H1 (cell line): ENCODE data around the gene MYH13. TPM values are rescaled to one million over a fixed set of nuclear protein-coding genes. Genes with fewer than 3 reads are reported as not detected.

Source experiments
- CHD2 ChIP-seq: IDR thresholded peaks from 2 replicates; pipeline ENCODE4 v1.6.1; 2012; ENCODE audit warnings: low read length, improper control_type of control experiment
- KDM4A ChIP-seq: IDR thresholded peaks from one replicate; pipeline ENCODE4 v1.7.1; 2012; ENCODE audit warnings: low read depth, mild to moderate bottlenecking, moderate library complexity, low read length, inconsistent platforms; ENCODE audit not compliant: severe bottlenecking
- SIX5 ChIP-seq: IDR thresholded peaks from 2 replicates; pipeline ENCODE4 v1.6.1; 2011; ENCODE audit warnings: mild to moderate bottlenecking, low read depth, low read length
- ZNF274 ChIP-seq: IDR thresholded peaks from 2 replicates; pipeline ENCODE4 v1.7.0; 2012; ENCODE audit warnings: low read length, borderline replicate concordance; ENCODE audit errors: extremely low read depth
- polyA plus RNA-seq, 7 experiments: library from polyadenylated mRNA; depleted of rRNA in 3 of 7; stranded (reverse) in 5 of 7; unstranded in 2 of 7; fragments of >200 nt in 5 of 7; fragments of 200-250 nt in 2 of 7; gene quantifications; 1 replicate in 5 of 7; 2 replicates in 1 of 7; 4 replicates in 1 of 7; pipeline versions ENCODE4 v1.2.1 to v1.2.3, GENCODE V29; 2011 to 2013; ENCODE audit warnings: missing spikeins in 2 of 7, mixed read lengths in 2 of 7
- total RNA-seq: library from RNA; stranded (reverse); fragmentation: NEBNext Ultra II Directional; extraction: Animal tissue kit (Norgen Biotek cat#: 25700); gene quantifications from 2 replicates; pipeline ENCODE4 v1.2.1, GENCODE V29; 2021

The MYH13 gene
- total and polyA plus RNA-seq, 2 of the 8 experiments (the other 6 are each of a cell fraction or from before 2014, with no cell fraction given): not detected

DNA sequence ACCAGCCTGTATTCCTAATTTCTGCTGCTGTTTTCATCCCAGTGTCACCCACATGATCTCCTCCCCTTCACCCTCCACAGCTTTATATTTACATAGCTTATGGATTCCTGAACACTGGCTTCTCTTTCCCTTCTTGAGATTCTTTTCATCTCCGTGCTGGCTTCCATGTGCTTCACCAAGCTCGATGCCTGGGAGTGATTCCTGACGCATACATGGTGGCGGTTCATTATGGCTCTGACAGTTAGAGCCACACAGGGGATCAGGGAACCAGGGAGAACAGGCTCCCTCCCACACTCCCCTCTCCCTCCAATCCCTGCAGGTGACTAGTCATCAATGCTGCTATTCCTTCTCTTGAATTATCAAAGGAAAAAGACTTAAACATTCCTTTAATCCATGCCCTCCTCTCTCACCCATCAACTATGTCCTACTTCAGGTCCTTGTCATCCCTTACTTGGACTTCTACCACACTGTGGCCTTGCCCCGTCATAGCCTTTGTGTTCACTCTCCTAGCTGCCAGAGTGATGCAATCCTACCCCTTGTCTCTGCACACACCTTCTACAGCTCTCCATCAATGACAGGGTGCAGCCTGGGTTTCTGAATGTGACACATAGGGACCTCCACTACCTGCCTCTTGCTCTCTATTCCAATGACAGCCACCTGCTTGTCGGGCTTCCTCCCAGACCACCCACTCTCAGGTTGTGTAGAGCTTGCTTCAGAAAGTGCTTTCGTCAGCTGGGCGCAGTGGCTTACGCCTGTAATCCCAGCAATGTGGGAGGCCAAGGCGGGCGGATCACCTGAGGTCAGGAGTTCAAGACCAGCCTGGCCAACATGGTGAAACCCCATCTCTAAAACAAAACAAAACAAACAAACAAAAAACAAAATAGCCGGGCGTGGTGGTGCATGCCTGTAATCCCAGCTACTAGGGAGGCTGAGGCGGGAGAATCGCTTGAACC, 43.6 kb downstream of the MYH13 start (continued):
- TF ChIP-seq SIX5 (no peak), KDM4A (no peak), ZNF274 (no peak), CHD2 (no peak)
- TF ChIP-seq, all 59 proteins: peak for 0
